Caco-2 (cell line): Measurements from ENCODE around the gene QRICH1. TPM values are rescaled to one million over a fixed set of nuclear protein-coding genes. Genes with fewer than 3 reads are reported as not detected.

Experiments used
- BruUV-seq: library from RNA; stranded (reverse); fragments of 400-500 nt; replicated peaks from 2 replicates; lab custom pipeline; 2021; lab: Mats Ljungman, UMichigan
- CTCF ChIA-PET: fragments of 300-600 bp; sonication (Branson Sonifier 250); formaldehyde crosslinking; loops from one replicate; lab custom pipeline; 2022; ENCODE audit warnings: antibody characterized with exemption; lab: Charles Lee
- POLR2A ChIA-PET: fragments of 300-600 bp; sonication (Branson Sonifier 250); formaldehyde crosslinking; loops from one replicate; lab custom pipeline; 2022; ENCODE audit warnings: antibody characterized with exemption; lab: Charles Lee
- DNase-seq, 2 experiments: peaks; one replicate each; pipeline versions ENCODE4 v3.0.0 to v3.0.0-alpha.2; 2020 to 2022
- H3K27me3 ChIP-seq: replicated peaks from 2 replicates; pipeline ENCODE4 v1.6.0; 2011; ENCODE audit warnings: low read length; ENCODE audit not compliant: control insufficient read depth, insufficient read depth
- H3K36me3 ChIP-seq: 2 replicates; pipeline ENCODE4 v1.5.1; 2011; ENCODE audit warnings: low read length; ENCODE audit not compliant: control insufficient read depth, insufficient read depth
- H3K4me1 ChIP-seq: fragments of 250-450 bp; sonication (Bioruptor Pico); 2 replicates; pipeline ENCODE4 v1.5.1; 2020; ENCODE audit warnings: mild to moderate bottlenecking
- H3K4me3 ChIP-seq: 2 replicates; pipeline ENCODE4 v1.5.1; 2011; ENCODE audit warnings: low read depth, mild to moderate bottlenecking, control low read depth, low read length
- H3K9me3 ChIP-seq: fragments of 250-450 bp; sonication (Bioruptor Pico); 2 replicates; pipeline ENCODE4 v1.5.1; 2020; ENCODE audit warnings: mild to moderate bottlenecking, moderate library complexity
- H3K27ac Mint-ChIP-seq: one replicate; pipeline ENCODE4 v1.8.0; 2022; ENCODE audit warnings: mixed read lengths; ENCODE audit not compliant: unreplicated experiment
- H3K27me3 Mint-ChIP-seq: one replicate; pipeline ENCODE4 v1.8.0; 2022; ENCODE audit warnings: mixed read lengths; ENCODE audit not compliant: insufficient read depth, unreplicated experiment
- H3K36me3 Mint-ChIP-seq: one replicate; pipeline ENCODE4 v1.8.0; 2022; ENCODE audit warnings: mild to moderate bottlenecking, mixed read lengths; ENCODE audit not compliant: insufficient read depth, unreplicated experiment
- H3K4me1 Mint-ChIP-seq: one replicate; pipeline ENCODE4 v1.8.0; 2022; ENCODE audit warnings: low read depth, mixed read lengths; ENCODE audit not compliant: unreplicated experiment
- H3K4me3 Mint-ChIP-seq: one replicate; pipeline ENCODE4 v1.8.0; 2022; ENCODE audit warnings: mild to moderate bottlenecking, moderate library complexity, mixed read lengths; ENCODE audit not compliant: unreplicated experiment
- H3K9me3 Mint-ChIP-seq: one replicate; pipeline ENCODE4 v1.8.0; 2022; ENCODE audit warnings: mixed read lengths; ENCODE audit not compliant: unreplicated experiment
- CTCF ChIP-seq, 2 experiments: fragments of 200-600 bp in 1 of 2; IDR thresholded peaks; 1 replicate in 1 of 2; 2 replicates in 1 of 2; pipeline versions ENCODE4 v1.5.1 to v1.8.0; 2011 to 2022; ENCODE audit warnings: antibody characterized with exemption in 1 of 2, control low read depth in 1 of 2, inconsistent platforms in 1 of 2, low read depth in 1 of 2, low read length in 1 of 2, mild to moderate bottlenecking in 1 of 2, moderate library complexity in 1 of 2; ENCODE audit not compliant: insufficient read depth in 1 of 2, severe bottlenecking in 1 of 2, unreplicated experiment in 1 of 2
- intact Hi-C: fragments of 100-400 bp; cut with micrococcal nuclease; formaldehyde crosslinking; loops from one replicate; pipeline ENCODE4 v1.10.0; 2022; ENCODE audit not compliant: unreplicated experiment
- total RNA-seq: library from RNA; stranded (reverse); gene quantifications from 2 replicates; pipeline ENCODE4 v1.2.3, GENCODE V29; 2022

QRICH1 gene
- total RNA-seq, 1 experiment from 2014 or later: 119 TPM

GRCh38 chr3:49026536-49026935, 67.3 kb downstream of the QRICH1 start:
- CTCF ChIA-PET: no interaction called here
- H3K4me1 Mint-ChIP-seq: peaks cover 21% of the 10 kb centered on the region
- H3K4me3 Mint-ChIP-seq: no peak overlapping the region
- no peaks in the 10 kb centered on the region for H3K27me3 Mint-ChIP-seq
- no peaks in the 10 kb centered on the region for H3K9me3 Mint-ChIP-seq
- H3K4me3 ChIP-seq: no peak overlapping the region
- H3K36me3 Mint-ChIP-seq: peaks cover 89% of the 10 kb centered on the region
- DNase-seq: no peak
- H3K4me1 ChIP-seq: peaks cover 15% of the 10 kb centered on the region
- H3K36me3 ChIP-seq: peaks cover 5% of the 10 kb centered on the region
- POLR2A ChIA-PET: interaction anchor here (1.0 kb wide), 1 partner anchor 9 kb away, joined by 3 read pairs; no protein-coding TSS in a partner anchor
- BruUV-seq: no TSS peak
- H3K27me3 ChIP-seq: no peaks in the 10 kb centered on the region
- no peaks in the 10 kb centered on the region for H3K9me3 ChIP-seq
- intact Hi-C loops: loop anchor here (10.0 kb wide), 1 partner anchor 128 kb away; no protein-coding TSS in a partner anchor
- H3K27ac Mint-ChIP-seq: no peak overlapping the region
- no peak for TF ChIP-seq CTCF (IDR thresholded peaks at IDR 0.05; ENCODE audit: insufficient read depth in 1 of 2, low read depth in 1 of 2, low read length in 1 of 2, severe bottlenecking in 1 of 2, unreplicated experiment in 1 of 2)

GRCh38 chr3:49025793-49026520, 67.9 kb downstream of the QRICH1 start:
- Histone ChIP-seq H3K36me3 (peaks cover 5% of the 10 kb centered on the region), H3K9me3 (no peaks in the 10 kb centered on the region), H3K4me3 (no peak overlapping the region), H3K27me3 (no peaks in the 10 kb centered on the region), H3K4me1 (peaks cover 15% of the 10 kb centered on the region)
- no peaks in the 10 kb centered on the region for H3K27me3 Mint-ChIP-seq
- no peak for TF ChIP-seq CTCF (IDR thresholded peaks at IDR 0.05; ENCODE audit: insufficient read depth in 1 of 2, low read depth in 1 of 2, low read length in 1 of 2, severe bottlenecking in 1 of 2, unreplicated experiment in 1 of 2)
- intact Hi-C loops: loop anchor here (10.0 kb wide), 1 partner anchor 129 kb away; no protein-coding TSS in a partner anchor
- H3K27ac Mint-ChIP-seq: no peak overlapping the region
- no peak overlapping the region for H3K4me3 Mint-ChIP-seq
- peaks cover 21% of the 10 kb centered on the region for H3K4me1 Mint-ChIP-seq
- H3K9me3 Mint-ChIP-seq: no peaks in the 10 kb centered on the region
- BruUV-seq: no TSS peak
- DNase-seq: no peak
- ChIA-PET CTCF (no interaction called here), POLR2A (interaction anchor here (1.4 kb wide), 1 partner anchor 68 kb away, joined by 6 read pairs; the partner anchor contains the start of gene QRICH1)
- peaks cover 89% of the 10 kb centered on the region for H3K36me3 Mint-ChIP-seq

DNA sequence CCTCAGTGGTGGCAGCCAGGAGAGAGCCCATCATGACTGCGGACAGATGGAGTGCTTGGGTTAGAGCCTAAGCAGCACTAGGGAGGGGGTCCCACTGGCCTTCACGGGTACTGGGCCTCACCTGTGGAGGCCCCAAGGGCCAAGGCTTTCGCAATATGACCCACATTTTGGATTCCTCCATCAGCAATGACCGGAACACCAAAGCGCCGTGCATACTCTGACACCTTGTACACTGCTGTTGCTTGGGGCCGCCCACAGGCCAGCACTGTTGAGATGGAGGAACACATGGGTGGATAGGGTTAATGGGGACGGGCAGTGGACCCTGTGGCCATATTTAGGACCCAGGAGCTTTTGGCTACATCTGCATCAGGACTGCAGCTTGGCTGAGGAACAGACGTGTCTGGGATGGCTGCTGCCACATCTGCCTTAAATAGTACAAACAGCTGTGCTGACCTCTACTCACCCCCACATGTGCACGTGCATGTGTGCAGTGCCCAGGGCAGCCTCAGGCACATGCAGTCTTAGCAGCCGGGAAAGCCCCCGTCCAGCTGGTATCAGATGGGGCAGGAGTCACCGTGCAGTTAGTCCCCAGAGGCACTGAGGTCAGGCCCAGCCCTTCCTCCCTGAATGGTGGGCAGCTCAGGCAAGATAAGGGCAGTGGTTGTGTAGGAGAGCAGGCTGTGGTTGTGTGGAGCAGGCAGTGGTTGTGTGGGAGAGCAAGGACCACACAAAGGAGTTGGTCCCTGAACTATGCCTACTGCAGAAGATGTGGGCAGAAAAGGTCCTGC, 68.7 kb downstream of the QRICH1 start:
- ChIA-PET POLR2A (interaction anchor here (1.4 kb wide), 1 partner anchor 69 kb away, joined by 6 read pairs; the partner anchor contains the start of gene QRICH1), CTCF (interaction anchor here (0.6 kb wide), 1 partner anchor 146 kb away, joined by 3 read pairs; the partner anchor contains the start of gene KLHDC8B)
- H3K27me3 Mint-ChIP-seq: no peaks in the 10 kb centered on the region
- DNase-seq: no peak
- no peak for TF ChIP-seq CTCF (IDR thresholded peaks at IDR 0.05; ENCODE audit: insufficient read depth in 1 of 2, low read depth in 1 of 2, low read length in 1 of 2, severe bottlenecking in 1 of 2, unreplicated experiment in 1 of 2)
- H3K9me3 Mint-ChIP-seq: no peaks in the 10 kb centered on the region
- Histone ChIP-seq H3K4me3 (no peak overlapping the region), H3K27me3 (no peaks in the 10 kb centered on the region), H3K36me3 (peaks cover 5% of the 10 kb centered on the region), H3K4me1 (peaks cover 15% of the 10 kb centered on the region), H3K9me3 (no peaks in the 10 kb centered on the region)
- H3K4me3 Mint-ChIP-seq: no peak overlapping the region
- no TSS peak for BruUV-seq
- H3K4me1 Mint-ChIP-seq: peaks cover 21% of the 10 kb centered on the region
- H3K27ac Mint-ChIP-seq: no peak overlapping the region
- intact Hi-C loops: loop anchor here (10.0 kb wide), 1 partner anchor 130 kb away; no protein-coding TSS in a partner anchor
- peaks cover 89% of the 10 kb centered on the region for H3K36me3 Mint-ChIP-seq
